ENCODE data around the gene INHBB. TPM values are rescaled to one million over a fixed set of nuclear protein-coding genes. Genes with fewer than 3 reads are reported as not detected.

The INHBB gene
- total RNA-seq, 4 donors from 2014 or later: 0.31 to 8.4 (median 3.4) TPM

GRCh38 chr2:120372816-120373215 lies 26.9 kb downstream of the INHBB start:
- Histone ChIP-seq H3K27me3 (peaks cover 33% of the 10 kb centered on the region), H3K4me3 (no peak overlapping the region), H3K9me3 (no peaks in the 10 kb centered on the region), H3K27ac (no peak overlapping the region), H3K36me3 (no peaks in the 10 kb centered on the region), H3K4me1 (no peaks in the 10 kb centered on the region)
- no peak for ATAC-seq
- WGBS, 2 donors (ENCODE audit: low coverage in 1 of 2): 90% methylated on average over 3 of the region's 4 CpGs; no CpG with 5 or more reads in 1 of the 2 donors
- TF ChIP-seq POLR2AphosphoS5 (IDR thresholded peaks at IDR 0.05): no peak
- no peak for TF ChIP-seq EP300 (IDR thresholded peaks at IDR 0.05)
- TF ChIP-seq POLR2A (IDR thresholded peaks at IDR 0.05): no peak
- TF ChIP-seq, protein P1, sequence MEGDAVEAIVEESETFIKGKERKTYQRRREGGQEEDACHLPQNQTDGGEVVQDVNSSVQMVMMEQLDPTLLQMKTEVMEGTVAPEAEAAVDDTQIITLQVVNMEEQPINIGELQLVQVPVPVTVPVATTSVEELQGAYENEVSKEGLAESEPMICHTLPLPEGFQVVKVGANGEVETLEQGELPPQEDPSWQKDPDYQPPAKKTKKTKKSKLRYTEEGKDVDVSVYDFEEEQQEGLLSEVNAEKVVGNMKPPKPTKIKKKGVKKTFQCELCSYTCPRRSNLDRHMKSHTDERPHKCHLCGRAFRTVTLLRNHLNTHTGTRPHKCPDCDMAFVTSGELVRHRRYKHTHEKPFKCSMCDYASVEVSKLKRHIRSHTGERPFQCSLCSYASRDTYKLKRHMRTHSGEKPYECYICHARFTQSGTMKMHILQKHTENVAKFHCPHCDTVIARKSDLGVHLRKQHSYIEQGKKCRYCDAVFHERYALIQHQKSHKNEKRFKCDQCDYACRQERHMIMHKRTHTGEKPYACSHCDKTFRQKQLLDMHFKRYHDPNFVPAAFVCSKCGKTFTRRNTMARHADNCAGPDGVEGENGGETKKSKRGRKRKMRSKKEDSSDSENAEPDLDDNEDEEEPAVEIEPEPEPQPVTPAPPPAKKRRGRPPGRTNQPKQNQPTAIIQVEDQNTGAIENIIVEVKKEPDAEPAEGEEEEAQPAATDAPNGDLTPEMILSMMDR (IDR thresholded peaks at IDR 0.05): no peak

GRCh38 chr2:120373424-120373823 lies 27.5 kb downstream of the INHBB start:
- ATAC-seq: no peak
- Histone ChIP-seq H3K27ac (no peak overlapping the region), H3K27me3 (peaks cover 39% of the 10 kb centered on the region), H3K36me3 (no peaks in the 10 kb centered on the region), H3K4me1 (no peaks in the 10 kb centered on the region), H3K9me3 (no peaks in the 10 kb centered on the region), H3K4me3 (no peak overlapping the region)
- TF ChIP-seq POLR2AphosphoS5 (IDR thresholded peaks at IDR 0.05) (no peak), EP300 (IDR thresholded peaks at IDR 0.05) (no peak), POLR2A (IDR thresholded peaks at IDR 0.05) (no peak)
- TF ChIP-seq, protein P1 (IDR thresholded peaks at IDR 0.05): no peak
- 45 to 57% methylated on average over 7 to 9 of the region's 10 CpGs for WGBS, 2 donors (ENCODE audit: low coverage in 1 of 2)

DNA sequence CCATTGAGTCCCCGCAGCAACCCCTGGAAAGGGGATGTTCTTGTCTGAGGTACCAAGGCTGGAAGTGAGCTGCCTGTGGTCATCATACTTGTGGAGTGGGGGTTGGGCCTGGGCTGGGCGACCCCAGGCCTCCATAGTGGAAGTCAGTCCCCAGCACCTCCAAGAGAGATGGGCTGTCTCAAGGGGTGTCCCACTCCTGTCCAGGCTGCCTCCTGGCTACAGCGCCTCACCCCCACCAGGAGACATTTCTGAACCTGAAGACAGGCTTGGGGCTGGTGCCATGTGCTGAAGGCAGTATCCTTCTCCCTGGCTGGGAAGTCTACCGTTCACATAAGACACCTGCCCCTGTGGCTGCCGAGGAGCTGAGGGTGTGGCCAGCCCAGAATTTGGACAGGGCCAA lies 28.9 kb downstream of the INHBB start:
- H3K4me1 ChIP-seq: no peaks in the 10 kb centered on the region
- no peaks in the 10 kb centered on the region for H3K36me3 ChIP-seq
- H3K9me3 ChIP-seq: no peaks in the 10 kb centered on the region
- WGBS, 2 donors (ENCODE audit: low coverage in 1 of 2): no CpG with 5 or more reads among the region's 5 CpGs
- no peak overlapping the region for H3K4me3 ChIP-seq
- ATAC-seq: no peak
- TF ChIP-seq, protein P1 (IDR thresholded peaks at IDR 0.05): no peak
- no peak for TF ChIP-seq POLR2A (IDR thresholded peaks at IDR 0.05)
- no peak for TF ChIP-seq POLR2AphosphoS5 (IDR thresholded peaks at IDR 0.05)
- no peak for TF ChIP-seq EP300 (IDR thresholded peaks at IDR 0.05)
- H3K27me3 ChIP-seq: peaks cover 50% of the 10 kb centered on the region
- H3K27ac ChIP-seq: no peak overlapping the region

- Histone ChIP-seq H3K36me3 (no peaks in the 10 kb centered on the region), H3K27me3 (peaks cover 50% of the 10 kb centered on the region), H3K4me3 (no peak overlapping the region), H3K4me1 (no peaks in the 10 kb centered on the region), H3K27ac (no peak overlapping the region), H3K9me3 (no peaks in the 10 kb centered on the region)
- WGBS, 2 donors (ENCODE audit: low coverage in 1 of 2): 100% methylated on average over 3 of the region's 14 CpGs; no CpG with 5 or more reads in 1 of the 2 donors
- TF ChIP-seq POLR2A (IDR thresholded peaks at IDR 0.05) (no peak), EP300 (IDR thresholded peaks at IDR 0.05) (no peak), POLR2AphosphoS5 (IDR thresholded peaks at IDR 0.05) (no peak)
- ATAC-seq: no peak
Observed at GRCh38 chr2:120375251-120376020, 29.5 kb downstream of the INHBB start.

- H3K4me3 ChIP-seq: no peak overlapping the region
- peaks cover 50% of the 10 kb centered on the region for H3K27me3 ChIP-seq
- WGBS, 2 donors (ENCODE audit: low coverage in 1 of 2): 73 to 85% methylated on average over 6 to 8 of the region's 12 CpGs
- H3K36me3 ChIP-seq: no peaks in the 10 kb centered on the region
- TF ChIP-seq, protein P1 (IDR thresholded peaks at IDR 0.05): no peak
- TF ChIP-seq EP300 (IDR thresholded peaks at IDR 0.05) (no peak), POLR2A (IDR thresholded peaks at IDR 0.05) (no peak), POLR2AphosphoS5 (IDR thresholded peaks at IDR 0.05) (no peak)
- ATAC-seq: no peak
- no peaks in the 10 kb centered on the region for H3K9me3 ChIP-seq
- H3K4me1 ChIP-seq: no peaks in the 10 kb centered on the region
- no peak overlapping the region for H3K27ac ChIP-seq
Observed at GRCh38 chr2:120376101-120376500, 30.2 kb downstream of the INHBB start.
